Endometrial microvascular endothelial cells (primary cell): ENCODE results near the gene ZNF219. TPM values are rescaled to one million over a fixed set of nuclear protein-coding genes. Genes with fewer than 3 reads are reported as not detected.
"Not testable (repeated sequence)": the region's sequence is repeated elsewhere in the genome, so short reads cannot be mapped to it uniquely, and the experiment has no call there.

Experiments
- in situ Hi-C: cut with HindIII; loops from 2 replicates; pipeline ENCODE4 v1.10.0; 2017; ENCODE audit warnings: low sequenced_read_pairs, low pct_unique_long_range_greater_than_20kb; ENCODE audit errors: inconsistent ontology term
- total RNA-seq: library from RNA; depleted of rRNA; stranded (reverse); fragments of >200 nt; gene quantifications from one replicate; pipeline ENCODE4 v1.2.3, GENCODE V29; 2015; ENCODE audit errors: inconsistent ontology term

The ZNF219 gene
- total RNA-seq, 1 donor from 2014 or later = 14.3 TPM

GRCh38 chr14:21054768-21055145 is 43.7 kb downstream of the ZNF219 start:
- in situ Hi-C loops = no loop called here

GRCh38 chr14:21054123-21054767 is 44.2 kb downstream of the ZNF219 start:
- in situ Hi-C loops = no loop called here

- in situ Hi-C loops = no loop called here
These were observed 45.0 kb downstream of the ZNF219 start for GRCh38 chr14:21053184-21054122.

- in situ Hi-C loops = no loop called here
These were observed 47.9 kb downstream of the ZNF219 start for GRCh38 chr14:21050597-21050996.

- in situ Hi-C loops = no loop called here
These were observed 49.2 kb downstream of the ZNF219 start for GRCh38 chr14:21049271-21049673.

- in situ Hi-C loops = no loop called here
These were observed 49.8 kb downstream of the ZNF219 start for GRCh38 chr14:21048638-21049037.

GRCh38 chr14:21047378-21047781 is 51.1 kb downstream of the ZNF219 start:
- in situ Hi-C loops = no loop called here

- in situ Hi-C loops = no loop called here
These were observed 54.4 kb downstream of the ZNF219 start for GRCh38 chr14:21043974-21044618.

GRCh38 chr14:21043387-21043973 is 55.0 kb downstream of the ZNF219 start:
- in situ Hi-C loops = no loop called here

- in situ Hi-C loops = no loop called here
These were observed 55.5 kb downstream of the ZNF219 start for GRCh38 chr14:21042918-21043317.

- in situ Hi-C loops = no loop called here
These were observed 56.6 kb downstream of the ZNF219 start, which contains the start of gene RNASE7 for GRCh38 chr14:21041676-21042433. Gene RNASE7, plus strand, starts transcription at chr14:21042362. Its CDS starts 631 bp downstream, at chr14:21042993.

GRCh38 chr14:21040941-21041340 is 57.5 kb downstream of the ZNF219 start:
- in situ Hi-C loops = not testable (repeated sequence)

- in situ Hi-C loops = no loop called here
These were observed 58.0 kb downstream of the ZNF219 start for GRCh38 chr14:21040370-21040925.

Other genes with a start within 250 kb of the ZNF219 start
- gene RNASE3, start 207.3 kb downstream of the ZNF219 start, total RNA-seq = not detected
- gene RNASE2, start 143.2 kb downstream of the ZNF219 start, total RNA-seq = not detected
- gene METTL17, start 108.7 kb downstream of the ZNF219 start, total RNA-seq = 57.2 TPM
- not detected for gene SLC39A2, start 99.4 kb downstream of the ZNF219 start, total RNA-seq
- not detected for gene NDRG2, start 73.6 kb downstream of the ZNF219 start, total RNA-seq
- gene TPPP2, start 68.4 kb downstream of the ZNF219 start, total RNA-seq = not detected
- not detected for gene RNASE13, start 63.8 kb downstream of the ZNF219 start, total RNA-seq
- gene RNASE7, start 56.3 kb downstream of the ZNF219 start, total RNA-seq = not detected
- gene RNASE8, start 40.8 kb downstream of the ZNF219 start, total RNA-seq = not detected
- 2.9 TPM for gene ARHGEF40, start 28.4 kb downstream of the ZNF219 start, total RNA-seq
- gene TMEM253, start 2.4 kb upstream of the ZNF219 start, total RNA-seq = not detected
- gene OR5AU1, start 57.4 kb upstream of the ZNF219 start, total RNA-seq = not detected
- 992 TPM for gene HNRNPC, start 170.8 kb upstream of the ZNF219 start, total RNA-seq
- gene RPGRIP1, start 181.4 kb upstream of the ZNF219 start, total RNA-seq = not detected